Natural killer cell (primary cell): ENCODE measurements around the gene SRSF2. TPM values are rescaled to one million over a fixed set of nuclear protein-coding genes. Genes with fewer than 3 reads are reported as not detected.

Experiments used
- ATAC-seq, 3 donors: fragments of 150-1000 bp in 2 of 3; fragments of 200-7000 bp in 1 of 3; cut with Tn5 transposase; 1 replicate in 1 of 3; 2 replicates in 2 of 3; pipeline ENCODE4 v1.10.0; 2021; ENCODE audit warnings: mild to moderate bottlenecking in 2 of 3, moderate library complexity in 2 of 3
- DNase-seq, 2 donors: peaks; one replicate each; pipeline versions ENCODE4 v3.0.0 to v3.0.0-alpha.2; 2013 to 2021; ENCODE audit warnings: mixed read lengths in 1 of 2
- H3K27ac ChIP-seq: one replicate; pipeline ENCODE4 v1.5.1; 2013; ENCODE audit warnings: mild to moderate bottlenecking, low read length
- H3K27me3 ChIP-seq: one replicate; pipeline ENCODE4 v1.6.1; 2013; ENCODE audit warnings: low read length; ENCODE audit not compliant: control insufficient read depth, insufficient read depth
- H3K36me3 ChIP-seq: one replicate; pipeline ENCODE4 v1.6.1; 2013; ENCODE audit warnings: low read length; ENCODE audit not compliant: control insufficient read depth, insufficient read depth
- H3K4me1 ChIP-seq: one replicate; pipeline ENCODE4 v1.6.1; 2013; ENCODE audit warnings: low read length; ENCODE audit not compliant: control insufficient read depth, insufficient read depth
- H3K4me3 ChIP-seq: one replicate; pipeline ENCODE4 v1.5.1; 2013; ENCODE audit warnings: low read length
- H3K9me3 ChIP-seq: one replicate; pipeline ENCODE4 v1.6.1; 2013; ENCODE audit warnings: low read length; ENCODE audit not compliant: control insufficient read depth, insufficient read depth
- H3K27ac Mint-ChIP-seq, 2 donors: one replicate each; pipeline ENCODE4 v1.8.0; 2022; ENCODE audit warnings: mild to moderate bottlenecking in 2 of 2, mixed read lengths in 2 of 2, moderate library complexity in 1 of 2
- H3K27me3 Mint-ChIP-seq, 2 donors: one replicate each; pipeline ENCODE4 v1.8.0; 2022; ENCODE audit warnings: low read depth in 2 of 2, mixed read lengths in 2 of 2
- H3K36me3 Mint-ChIP-seq: one replicate; pipeline ENCODE4 v1.8.0; 2022; ENCODE audit warnings: mixed read lengths
- H3K4me1 Mint-ChIP-seq, 2 donors: one replicate each; pipeline ENCODE4 v1.8.0; 2022; ENCODE audit warnings: mixed read lengths in 2 of 2
- H3K4me3 Mint-ChIP-seq: one replicate; pipeline ENCODE4 v1.8.0; 2022; ENCODE audit warnings: mild to moderate bottlenecking, moderate library complexity, mixed read lengths
- H3K9me3 Mint-ChIP-seq, 2 donors: one replicate each; pipeline ENCODE4 v1.8.0; 2022; ENCODE audit warnings: mixed read lengths in 2 of 2
- CTCF ChIP-seq: fragments of 200-600 bp; IDR thresholded peaks from one replicate; pipeline ENCODE4 v1.8.0; 2022; ENCODE audit warnings: antibody characterized with exemption
- WGBS: methylation state at CpG from one replicate; pipeline ENCODE4 v1.1.7; 2013; ENCODE audit warnings: missing lambda C conversion rate; ENCODE audit not compliant: insufficient coverage; 5-methylcytosine and 5-hydroxymethylcytosine counted together
- intact Hi-C: fragments of 100-400 bp; cut with micrococcal nuclease; formaldehyde crosslinking; loops from one replicate; pipeline ENCODE4 v1.14.2; 2022
- total RNA-seq, 4 donors: library from RNA; stranded (reverse); fragments of 120-200 nt in 1 of 4; gene quantifications; one replicate each; pipeline versions ENCODE4 v1.2.3 to v1.2.4, GENCODE V29; 2013 to 2022

SRSF2 gene
- total RNA-seq, 3 donors from 2014 or later (not counting 1 experiment from before 2014, with no cell fraction given): 402 to 548 (median 503) TPM

- H3K27ac Mint-ChIP-seq: peak overlapping the region in 1 of 2 donors; percentile 53
- WGBS: 73% methylated on average over 25 of the region's 25 CpGs
Measured at GRCh38 chr17:76696763-76697701, 40.1 kb downstream of the SRSF2 start.

GRCh38 chr17:76695059-76695831 lies 41.9 kb downstream of the SRSF2 start:
- Mint-ChIP-seq H3K27ac (no peak overlapping the region), H3K4me1 (peaks cover 0 to 26% of the 10 kb centered on the region in 2 donors), H3K4me3 (no peak overlapping the region), H3K27me3 (no peaks in the 10 kb centered on the region), H3K36me3 (no peaks in the 10 kb centered on the region), H3K9me3 (no peaks in the 10 kb centered on the region)
- WGBS: 89% methylated on average over 16 of the region's 16 CpGs
- no peak for TF ChIP-seq CTCF
- H3K27me3 ChIP-seq: no peaks in the 10 kb centered on the region
- peaks cover 15% of the 10 kb centered on the region for H3K4me1 ChIP-seq
- H3K36me3 ChIP-seq: no peaks in the 10 kb centered on the region
- no peak for DNase-seq
- H3K9me3 ChIP-seq: no peaks in the 10 kb centered on the region
- intact Hi-C loops: no loop called here
- ATAC-seq: no peak
- H3K4me3 ChIP-seq: no peak overlapping the region
- no peak overlapping the region for H3K27ac ChIP-seq

More at GRCh38 chr17:76696763-76697701, 40.1 kb downstream of the SRSF2 start:
- no peak overlapping the region for H3K4me3 ChIP-seq
- Mint-ChIP-seq H3K9me3 (no peaks in the 10 kb centered on the region), H3K4me3 (no peak overlapping the region), H3K27me3 (no peaks in the 10 kb centered on the region), H3K36me3 (no peaks in the 10 kb centered on the region), H3K4me1 (peaks cover 0 to 44% of the 10 kb centered on the region in 2 donors)
- H3K27ac ChIP-seq: no peak overlapping the region
- intact Hi-C loops: no loop called here
- ATAC-seq (no peak), DNase-seq (no peak)
- H3K27me3 ChIP-seq: no peaks in the 10 kb centered on the region
- H3K36me3 ChIP-seq: no peaks in the 10 kb centered on the region
- H3K4me1 ChIP-seq: peaks cover 25% of the 10 kb centered on the region
- no peaks in the 10 kb centered on the region for H3K9me3 ChIP-seq
- no peak for TF ChIP-seq CTCF

GRCh38 chr17:76691379-76692191 lies 45.5 kb downstream of the SRSF2 start:
- WGBS: 94% methylated on average over 14 of the region's 14 CpGs
- Mint-ChIP-seq H3K9me3 (no peaks in the 10 kb centered on the region), H3K36me3 (no peaks in the 10 kb centered on the region), H3K4me1 (peaks cover 0 to 12% of the 10 kb centered on the region in 2 donors), H3K27me3 (no peaks in the 10 kb centered on the region), H3K4me3 (no peak overlapping the region), H3K27ac (no peak overlapping the region)
- Histone ChIP-seq H3K4me3 (no peak overlapping the region), H3K9me3 (no peaks in the 10 kb centered on the region), H3K27me3 (no peaks in the 10 kb centered on the region), H3K4me1 (no peaks in the 10 kb centered on the region), H3K27ac (no peak overlapping the region), H3K36me3 (no peaks in the 10 kb centered on the region)
- TF ChIP-seq CTCF: no peak
- DNase-seq (no peak), ATAC-seq (no peak)
- intact Hi-C loops: no loop called here
